B cell (primary cell): Measurements from ENCODE around the gene PFKP. TPM values are rescaled to one million over a fixed set of nuclear protein-coding genes. Genes with fewer than 3 reads are reported as not detected.

ENCODE experiments used
- ATAC-seq: fragments of 200-7000 bp; cut with Tn5 transposase; one replicate; pipeline ENCODE4 v1.10.0; 2021; ENCODE audit warnings: low read depth, mild to moderate bottlenecking, moderate number of reproducible peaks, moderate library complexity
- CTCF ChIA-PET: fragments of 350-600 bp; sonication (Branson Sonifier 250); formaldehyde crosslinking; loops from one replicate; lab custom pipeline; 2021; ENCODE audit warnings: antibody characterized with exemption, inconsistent platforms; lab: Charles Lee
- POLR2A ChIA-PET: fragments of 350-600 bp; sonication (Branson Sonifier 250); formaldehyde crosslinking; loops from one replicate; lab custom pipeline; 2021; ENCODE audit warnings: antibody characterized with exemption; lab: Charles Lee
- DNase-seq: peaks from one replicate; pipeline ENCODE4 v3.0.0; 2013
- H2AFZ ChIP-seq: 2 replicates; pipeline ENCODE4 v1.6.1; 2012; ENCODE audit warnings: mild to moderate bottlenecking, low read depth, low read length; ENCODE audit not compliant: insufficient read depth, poor library complexity, severe bottlenecking
- H3K27ac ChIP-seq, 2 donors: 1 replicate in 1 of 2; 2 replicates in 1 of 2; pipeline ENCODE4 v1.5.1; 2012 to 2013; ENCODE audit warnings: low read length in 2 of 2, mild to moderate bottlenecking in 2 of 2, moderate library complexity in 1 of 2
- H3K27me3 ChIP-seq, 4 experiments: fragments of 200-600 bp in 1 of 4; sonication (generic) in 1 of 4; replicated peaks in 1 of 4; 1 replicate in 2 of 4; 2 replicates in 2 of 4; pipeline versions ENCODE4 v1.6.1 to v1.7.0; 2013 to 2016; ENCODE audit warnings: low read length in 3 of 4, mild to moderate bottlenecking in 2 of 4, mixed read lengths in 1 of 4, moderate library complexity in 1 of 4; ENCODE audit not compliant: insufficient read depth in 4 of 4, control insufficient read depth in 3 of 4; ENCODE audit errors: control extremely low read depth in 1 of 4
- H3K36me3 ChIP-seq, 2 experiments: replicated peaks in 1 of 2; 1 replicate in 1 of 2; 2 replicates in 1 of 2; pipeline versions ENCODE4 v1.6.1 to v1.7.1; 2013; ENCODE audit warnings: low read length in 1 of 2; ENCODE audit not compliant: insufficient read depth in 2 of 2, control insufficient read depth in 1 of 2; ENCODE audit errors: control extremely low read depth in 1 of 2, extremely low read depth in 1 of 2
- H3K4me1 ChIP-seq, 2 donors: fragments of 200-600 bp in 1 of 2; sonication (generic) in 1 of 2; 1 replicate in 1 of 2; 2 replicates in 1 of 2; pipeline versions ENCODE4 v1.5.1 to v1.6.1; 2013 to 2017; ENCODE audit warnings: low read length in 2 of 2; ENCODE audit not compliant: control insufficient read depth in 2 of 2, insufficient read depth in 2 of 2
- H3K4me2 ChIP-seq: replicated peaks from 2 replicates; pipeline ENCODE3; 2012; ENCODE audit warnings: mild to moderate bottlenecking, low read depth, low read length; ENCODE audit not compliant: poor library complexity, severe bottlenecking
- H3K4me3 ChIP-seq, 5 experiments: fragments of 200-600 bp in 1 of 5; sonication (generic) in 1 of 5; 1 replicate in 3 of 5; 2 replicates in 2 of 5; pipeline versions ENCODE4 v1.5.1 to v1.7.0; 2011 to 2016; ENCODE audit warnings: low read length in 4 of 5, mild to moderate bottlenecking in 4 of 5, low read depth in 2 of 5, control low read depth in 1 of 5, moderate library complexity in 1 of 5; ENCODE audit not compliant: insufficient read depth in 1 of 5; ENCODE audit errors: control extremely low read depth in 1 of 5, extremely low read depth in 1 of 5
- H3K79me2 ChIP-seq: fragments of 200-600 bp; sonication (generic); one replicate; pipeline ENCODE4 v1.6.0; 2016; ENCODE audit warnings: low read length; ENCODE audit not compliant: control insufficient read depth, insufficient read depth
- H3K9ac ChIP-seq: fragments of 200-600 bp; sonication (generic); 2 replicates; pipeline ENCODE4 v1.6.1; 2017; ENCODE audit warnings: mild to moderate bottlenecking, low read length, moderate library complexity
- H3K9me3 ChIP-seq, 3 donors: one replicate each; pipeline versions ENCODE4 v1.6.1 to v1.7.1; 2013; ENCODE audit warnings: low read length in 2 of 3; ENCODE audit not compliant: control insufficient read depth in 2 of 3, insufficient read depth in 1 of 3; ENCODE audit errors: control extremely low read depth in 1 of 3
- H4K20me1 ChIP-seq: 2 replicates; pipeline ENCODE4 v1.6.0; 2012; ENCODE audit warnings: mild to moderate bottlenecking, low read length; ENCODE audit not compliant: insufficient read depth, control insufficient read depth, poor library complexity, severe bottlenecking
- H3K27ac Mint-ChIP-seq: one replicate; pipeline ENCODE4 v1.8.0; 2021; ENCODE audit warnings: mixed read lengths
- H3K27me3 Mint-ChIP-seq: one replicate; pipeline ENCODE4 v1.8.0; 2021; ENCODE audit warnings: mixed read lengths
- H3K4me1 Mint-ChIP-seq: one replicate; pipeline ENCODE4 v1.8.0; 2021; ENCODE audit warnings: mixed read lengths
- H3K4me3 Mint-ChIP-seq: one replicate; pipeline ENCODE4 v1.8.0; 2021; ENCODE audit warnings: mixed read lengths
- H3K9me3 Mint-ChIP-seq: one replicate; pipeline ENCODE4 v1.8.0; 2022; ENCODE audit warnings: mixed read lengths; ENCODE audit not compliant: insufficient read depth
- CTCF ChIP-seq: fragments of 200-600 bp; IDR thresholded peaks from one replicate; pipeline ENCODE4 v1.8.0; 2022; ENCODE audit warnings: antibody characterized with exemption, mild to moderate bottlenecking
- EZH2 ChIP-seq: IDR thresholded peaks from 2 replicates; pipeline ENCODE4 v1.6.1; 2012; ENCODE audit warnings: borderline replicate concordance, low read depth, mild to moderate bottlenecking, moderate library complexity, low read length; ENCODE audit not compliant: insufficient read depth, poor library complexity, severe bottlenecking
- WGBS: methylation state at CpG from one replicate; pipeline ENCODE4 v1.1.5; 2013; ENCODE audit warnings: missing lambda C conversion rate; ENCODE audit not compliant: insufficient coverage; 5-methylcytosine and 5-hydroxymethylcytosine counted together
- intact Hi-C: fragments of 100-400 bp; cut with micrococcal nuclease; formaldehyde crosslinking; loops from one replicate; pipeline ENCODE4 v1.10.0; 2022
- polyA plus RNA-seq: library from polyadenylated mRNA; depleted of rRNA; stranded (reverse); fragments of >200 nt; gene quantifications from 2 replicates; pipeline ENCODE4 v1.2.3, GENCODE V29; 2012
- total RNA-seq, 2 donors: library from RNA; stranded (reverse); fragments of 120-200 nt in 1 of 2; gene quantifications; 1 replicate in 1 of 2; 2 replicates in 1 of 2; pipeline versions ENCODE4 v1.2.3 to v1.2.4, GENCODE V29; 2013 to 2022

Gene PFKP
- total and polyA plus RNA-seq, 2 donors (not counting 1 experiment from before 2014, with no cell fraction given), result 41.4 to 54.3 TPM

- Histone ChIP-seq H2AFZ (no peak overlapping the region), H3K4me1 (peaks cover 0 to 4% of the 10 kb centered on the region in 2 donors), H3K27ac (no peak overlapping the region), H3K9me3 (no peaks in the 10 kb centered on the region), H3K9ac (no peak overlapping the region), H3K79me2 (peaks cover 50% of the 10 kb centered on the region), H4K20me1 (peaks cover 15% of the 10 kb centered on the region), H3K27me3 (no peaks in the 10 kb centered on the region), H3K36me3 (peaks cover 0 to 26% of the 10 kb centered on the region in 2 experiments), H3K4me3 (no peak overlapping the region), H3K4me2 (peak overlapping the region; percentile 15)
- intact Hi-C loops, result no loop called here
- 44% methylated on average over 16 of the region's 17 CpGs for WGBS
- no peak for DNase-seq
- H3K27ac Mint-ChIP-seq, result no peak overlapping the region
- no peaks in the 10 kb centered on the region for H3K27me3 Mint-ChIP-seq
- POLR2A ChIA-PET, result no interaction called here
- no peak overlapping the region for H3K4me3 Mint-ChIP-seq
- CTCF ChIA-PET, result no interaction called here
- no peak for TF ChIP-seq CTCF
- no peak for TF ChIP-seq EZH2
- no peaks in the 10 kb centered on the region for H3K9me3 Mint-ChIP-seq
- no peak for ATAC-seq
- peaks cover 21% of the 10 kb centered on the region for H3K4me1 Mint-ChIP-seq
Measured at GRCh38 chr10:3095373-3096139, 28.2 kb downstream of the PFKP start.

GRCh38 chr10:3096149-3096548, 28.8 kb downstream of the PFKP start:
- Histone ChIP-seq H3K4me3 (no peak overlapping the region), H3K9ac (no peak overlapping the region), H2AFZ (no peak overlapping the region), H3K4me2 (peak overlapping the region; percentile 15), H3K79me2 (peaks cover 44% of the 10 kb centered on the region), H3K9me3 (peaks cover 0 to under 1% (median 0%) of the 10 kb centered on the region in 3 donors), H4K20me1 (peaks cover 9% of the 10 kb centered on the region), H3K36me3 (peaks cover 0 to 24% of the 10 kb centered on the region in 2 experiments), H3K27ac (no peak overlapping the region), H3K27me3 (no peaks in the 10 kb centered on the region), H3K4me1 (peaks cover 0 to 4% of the 10 kb centered on the region in 2 donors)
- Mint-ChIP-seq H3K4me1 (peaks cover 21% of the 10 kb centered on the region), H3K27me3 (no peaks in the 10 kb centered on the region), H3K4me3 (no peak overlapping the region), H3K9me3 (no peaks in the 10 kb centered on the region), H3K27ac (no peak overlapping the region)
- 54% methylated on average over 12 of the region's 16 CpGs for WGBS
- CTCF ChIA-PET, result no interaction called here
- intact Hi-C loops, result no loop called here
- POLR2A ChIA-PET, result no interaction called here
- ATAC-seq (no peak), DNase-seq (no peak)
- TF ChIP-seq EZH2 (no peak), CTCF (no peak)
